ENCODE data around the gene PPP5C. TPM values are rescaled to one million over a fixed set of nuclear protein-coding genes. Genes with fewer than 3 reads are reported as not detected.
"Not testable (repeated sequence)": the region's sequence is repeated elsewhere in the genome, so short reads cannot be mapped to it uniquely, and the experiment has no call there.

Gene PPP5C
- polyA plus RNA-seq, 3 donors, result 101 to 122 (median 118) TPM

- peak; percentile 69 for DNase-seq
Measured at GRCh38 chr19:46404055-46404752, 57.3 kb downstream of the PPP5C start.

GRCh38 chr19:46404753-46405468 lies 58.0 kb downstream of the PPP5C start:
- peak; percentile 53 for DNase-seq

- no peak for DNase-seq
Measured at GRCh38 chr19:46406976-46407375, 60.1 kb downstream of the PPP5C start.

- DNase-seq, result no peak
Measured at GRCh38 chr19:46407856-46408663, 61.2 kb downstream of the PPP5C start.

GRCh38 chr19:46408664-46409039 lies 61.8 kb downstream of the PPP5C start:
- DNase-seq, result peak; percentile 54

- DNase-seq, result no peak
Measured at GRCh38 chr19:46409191-46409590, 62.3 kb downstream of the PPP5C start.

GRCh38 chr19:46410205-46411087 lies 63.6 kb downstream of the PPP5C start:
- DNase-seq, result no peak

GRCh38 chr19:46411088-46411924 lies 64.4 kb downstream of the PPP5C start:
- DNase-seq, result no peak

- DNase-seq, result no peak
Measured at GRCh38 chr19:46411925-46412649, 65.2 kb downstream of the PPP5C start.

GRCh38 chr19:46412650-46413261 lies 65.9 kb downstream of the PPP5C start:
- DNase-seq, result no peak

- peak; percentile 98 for DNase-seq
Measured at GRCh38 chr19:46413262-46414031, 66.6 kb downstream of the PPP5C start, which contains the start of gene CCDC8. CCDC8 (minus strand) TSS chr19:46413564; CDS start chr19:46412810, 754 bp downstream.

GRCh38 chr19:46414899-46415298 lies 68.0 kb downstream of the PPP5C start:
- DNase-seq, result not testable (repeated sequence)

GRCh38 chr19:46415804-46416709 lies 69.2 kb downstream of the PPP5C start:
- peak; percentile 96 for DNase-seq

GRCh38 chr19:46420056-46420455 lies 73.2 kb downstream of the PPP5C start:
- DNase-seq, result no peak

- DNase-seq, result no peak
Measured at GRCh38 chr19:46422344-46422743, 75.5 kb downstream of the PPP5C start.

GRCh38 chr19:46423188-46423587 lies 76.3 kb downstream of the PPP5C start:
- no peak for DNase-seq

- DNase-seq, result peak; percentile 91
Measured at GRCh38 chr19:46426035-46426505, 79.2 kb downstream of the PPP5C start.
